Esophagus mucosa (tissue), 1 donor: ENCODE measurements around the gene SYNE1. TPM values are rescaled to one million over a fixed set of nuclear protein-coding genes. Genes with fewer than 3 reads are reported as not detected.
A peak's percentile ranks its signal among the peaks of the same experiment; 100 is the strongest.
"Not testable (repeated sequence)": the region's sequence is repeated elsewhere in the genome, so short reads cannot be mapped to it uniquely, and the experiment has no call there.

ENCODE experiments used
- ATAC-seq: fragments of 200-7000 bp; cut with Tn5 transposase; one replicate; pipeline ENCODE4 v1.9.1; 2020
- total RNA-seq: library from RNA; stranded (reverse); gene quantifications from one replicate; pipeline ENCODE4 v1.2.4, GENCODE V29; 2023
- donor health status: DM: yes; HTN: yes; CAD: no.

SYNE1 gene, protein sequence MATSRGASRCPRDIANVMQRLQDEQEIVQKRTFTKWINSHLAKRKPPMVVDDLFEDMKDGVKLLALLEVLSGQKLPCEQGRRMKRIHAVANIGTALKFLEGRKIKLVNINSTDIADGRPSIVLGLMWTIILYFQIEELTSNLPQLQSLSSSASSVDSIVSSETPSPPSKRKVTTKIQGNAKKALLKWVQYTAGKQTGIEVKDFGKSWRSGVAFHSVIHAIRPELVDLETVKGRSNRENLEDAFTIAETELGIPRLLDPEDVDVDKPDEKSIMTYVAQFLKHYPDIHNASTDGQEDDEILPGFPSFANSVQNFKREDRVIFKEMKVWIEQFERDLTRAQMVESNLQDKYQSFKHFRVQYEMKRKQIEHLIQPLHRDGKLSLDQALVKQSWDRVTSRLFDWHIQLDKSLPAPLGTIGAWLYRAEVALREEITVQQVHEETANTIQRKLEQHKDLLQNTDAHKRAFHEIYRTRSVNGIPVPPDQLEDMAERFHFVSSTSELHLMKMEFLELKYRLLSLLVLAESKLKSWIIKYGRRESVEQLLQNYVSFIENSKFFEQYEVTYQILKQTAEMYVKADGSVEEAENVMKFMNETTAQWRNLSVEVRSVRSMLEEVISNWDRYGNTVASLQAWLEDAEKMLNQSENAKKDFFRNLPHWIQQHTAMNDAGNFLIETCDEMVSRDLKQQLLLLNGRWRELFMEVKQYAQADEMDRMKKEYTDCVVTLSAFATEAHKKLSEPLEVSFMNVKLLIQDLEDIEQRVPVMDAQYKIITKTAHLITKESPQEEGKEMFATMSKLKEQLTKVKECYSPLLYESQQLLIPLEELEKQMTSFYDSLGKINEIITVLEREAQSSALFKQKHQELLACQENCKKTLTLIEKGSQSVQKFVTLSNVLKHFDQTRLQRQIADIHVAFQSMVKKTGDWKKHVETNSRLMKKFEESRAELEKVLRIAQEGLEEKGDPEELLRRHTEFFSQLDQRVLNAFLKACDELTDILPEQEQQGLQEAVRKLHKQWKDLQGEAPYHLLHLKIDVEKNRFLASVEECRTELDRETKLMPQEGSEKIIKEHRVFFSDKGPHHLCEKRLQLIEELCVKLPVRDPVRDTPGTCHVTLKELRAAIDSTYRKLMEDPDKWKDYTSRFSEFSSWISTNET (N-terminal part only)
- total RNA-seq, result 4.0 TPM

DNA sequence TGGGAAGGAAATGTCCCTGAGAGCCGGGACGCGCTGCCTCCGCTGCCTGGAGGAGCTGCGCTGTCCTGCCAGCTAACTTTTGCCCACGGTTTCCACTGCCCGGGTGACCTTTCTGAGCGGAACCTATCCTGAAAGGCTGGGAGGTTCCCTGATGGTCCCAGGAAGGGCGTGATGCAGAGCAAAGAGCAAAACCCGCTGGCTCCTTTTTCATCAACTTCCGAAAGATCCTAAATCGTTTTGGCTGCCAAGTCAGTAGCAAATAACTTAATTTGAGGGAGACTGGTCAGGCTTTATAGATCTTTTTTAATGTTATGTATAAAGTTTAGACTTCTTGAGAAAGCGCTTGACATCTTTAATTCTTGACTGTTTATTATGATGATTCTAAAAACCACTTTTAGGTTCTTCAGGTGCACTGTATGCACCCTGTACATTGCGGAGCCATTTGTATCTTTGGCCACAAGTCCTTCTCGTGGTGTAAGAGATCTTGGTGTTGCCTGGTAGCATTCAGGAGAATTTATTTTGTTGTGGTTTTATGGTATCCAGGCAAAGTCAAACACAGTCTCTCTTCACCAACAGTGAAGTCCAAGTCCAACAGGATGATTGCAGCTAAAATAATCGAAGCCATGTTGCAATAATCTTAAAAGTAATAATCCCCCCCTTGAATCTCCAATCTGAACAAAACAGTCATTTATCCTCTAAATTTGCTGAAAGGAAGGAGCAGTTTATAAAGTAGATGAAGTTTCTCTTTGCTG, at the start of gene SYNE1:
TSS of gene SYNE1 (minus strand) at position 67 of the 752 bp plus-strand sequence. CDS start 9,031 bp downstream, outside the sequence.
- ATAC-seq, result no peak

DNA sequence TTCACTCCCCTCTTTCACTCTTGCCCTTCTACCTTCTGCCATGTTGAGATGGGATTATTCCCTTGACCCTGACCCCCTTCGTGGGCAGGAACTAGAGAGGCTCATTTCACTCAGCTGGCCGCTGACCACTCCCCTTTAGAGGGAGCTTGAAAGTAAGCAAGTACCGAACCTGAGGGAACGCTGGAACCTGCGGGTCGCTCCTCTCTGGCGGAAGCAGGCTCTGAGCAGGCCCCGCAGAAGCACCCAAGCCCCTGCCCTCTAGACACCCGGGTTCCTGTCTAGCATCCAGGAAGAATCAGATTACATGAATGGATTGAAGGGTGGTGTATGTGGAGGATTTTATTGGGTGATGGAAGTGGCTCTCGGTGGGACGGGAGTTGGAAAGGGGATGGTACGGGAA, 48.7 kb upstream of the SYNE1 start:
- no peak for ATAC-seq

DNA sequence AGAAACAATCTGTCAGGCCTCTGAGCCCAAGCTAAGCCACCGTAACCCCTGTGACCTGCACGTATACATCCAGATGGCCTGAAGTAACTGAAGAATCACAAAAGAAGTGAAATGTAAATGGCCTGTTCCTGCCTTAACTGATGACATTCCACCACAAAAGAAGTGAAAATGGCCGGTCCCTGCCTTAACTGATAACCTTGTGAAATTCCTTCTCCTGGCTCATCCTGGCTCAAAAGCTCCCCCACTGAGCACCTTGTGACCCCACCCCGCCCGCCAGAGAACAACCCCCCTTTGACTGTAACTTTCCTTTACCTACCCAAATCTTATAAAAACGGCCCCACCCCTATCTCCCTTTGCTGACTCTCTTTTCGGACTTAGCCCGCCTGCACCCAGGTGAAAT, 45.8 kb upstream of the SYNE1 start:
- not testable (repeated sequence) for ATAC-seq

DNA sequence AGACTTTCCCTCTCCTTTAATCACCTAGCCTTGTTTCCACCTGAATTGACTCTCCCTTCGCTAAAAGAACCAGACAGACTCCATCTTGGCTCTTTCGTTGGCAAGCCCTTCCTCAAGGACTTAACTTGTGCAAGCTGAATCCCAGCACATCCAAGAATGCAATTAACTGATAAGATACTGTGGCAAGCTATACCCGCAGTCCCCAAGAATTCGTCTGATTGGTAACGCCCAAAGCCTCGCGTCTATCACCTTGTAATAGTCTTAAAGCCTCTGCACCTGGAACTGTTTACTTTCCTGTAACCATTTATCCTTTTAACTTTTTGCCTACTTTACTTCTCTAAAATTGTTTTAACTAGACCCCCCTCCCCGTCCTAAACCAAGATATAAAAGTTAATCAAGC, 45.0 kb upstream of the SYNE1 start:
- ATAC-seq, result no peak

DNA sequence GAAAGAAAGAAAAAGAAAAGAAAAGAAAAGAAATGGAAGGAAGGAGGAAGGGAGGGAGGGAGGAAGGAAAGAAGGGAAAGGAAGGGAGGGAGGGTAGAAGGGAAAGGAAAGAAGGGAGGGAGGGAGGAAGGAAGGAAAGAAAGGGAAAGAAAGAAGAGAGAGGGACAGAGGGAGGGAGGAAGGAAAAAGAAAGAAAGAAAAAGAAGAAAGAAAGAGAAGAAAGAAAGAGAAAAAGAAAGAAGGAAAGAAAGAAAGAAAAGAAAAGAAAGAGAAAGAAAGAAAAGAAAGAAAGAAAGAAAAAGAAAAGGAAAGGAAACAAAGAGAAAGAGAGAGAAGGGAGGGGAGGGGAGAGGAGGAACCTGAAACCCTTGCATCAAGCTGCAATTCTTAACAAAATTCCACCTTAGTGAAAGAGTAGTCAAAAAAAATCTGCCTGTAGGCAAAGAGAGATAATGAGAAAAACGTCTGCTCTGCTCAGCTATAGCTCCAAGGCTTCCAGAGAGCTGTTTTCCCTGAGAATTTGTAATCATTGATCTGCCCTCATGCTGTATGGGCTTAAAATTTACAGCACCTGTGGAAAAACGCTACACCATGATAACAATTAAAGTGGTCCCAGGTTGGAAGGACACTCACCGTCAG, 43.8 kb upstream of the SYNE1 start:
- ATAC-seq, result no peak

DNA sequence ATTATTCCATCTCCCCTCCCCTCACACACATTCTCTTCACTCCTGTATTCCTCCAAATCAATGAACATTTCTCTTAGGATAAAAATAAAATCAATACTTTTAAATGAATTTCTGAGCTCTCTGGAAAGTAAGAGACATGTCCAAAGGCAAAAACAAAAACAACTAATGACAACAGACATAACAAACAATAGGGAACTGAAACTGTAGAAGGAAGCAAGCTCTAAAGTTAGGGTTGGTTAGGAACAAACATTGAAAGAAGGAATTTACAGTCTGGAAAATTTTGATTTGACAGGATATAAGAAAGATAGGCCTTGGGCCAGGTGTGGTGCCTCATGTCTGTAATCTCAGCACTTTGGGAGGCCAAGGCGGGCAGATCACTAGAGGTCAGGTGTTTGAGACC, 43.0 kb upstream of the SYNE1 start:
- ATAC-seq, result no peak

DNA sequence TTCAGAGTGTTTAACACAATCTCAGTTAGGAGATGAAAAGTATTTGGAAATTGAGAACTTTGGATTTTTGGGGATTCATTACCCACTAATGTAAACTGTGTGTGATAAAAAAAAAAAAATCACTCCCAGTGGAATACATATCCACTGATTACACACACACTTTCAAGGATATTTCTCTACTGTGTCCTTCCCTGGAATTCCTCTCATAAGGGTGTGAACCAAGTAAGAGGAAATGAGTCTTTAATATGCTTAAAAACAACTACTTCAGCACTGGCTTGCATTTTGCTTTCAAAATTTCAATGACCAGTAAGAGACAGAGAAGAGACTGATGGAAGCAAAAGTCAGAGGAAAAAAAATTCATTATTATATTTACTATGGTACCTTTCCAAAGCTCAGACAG, 36.1 kb upstream of the SYNE1 start:
- ATAC-seq, result no peak

DNA sequence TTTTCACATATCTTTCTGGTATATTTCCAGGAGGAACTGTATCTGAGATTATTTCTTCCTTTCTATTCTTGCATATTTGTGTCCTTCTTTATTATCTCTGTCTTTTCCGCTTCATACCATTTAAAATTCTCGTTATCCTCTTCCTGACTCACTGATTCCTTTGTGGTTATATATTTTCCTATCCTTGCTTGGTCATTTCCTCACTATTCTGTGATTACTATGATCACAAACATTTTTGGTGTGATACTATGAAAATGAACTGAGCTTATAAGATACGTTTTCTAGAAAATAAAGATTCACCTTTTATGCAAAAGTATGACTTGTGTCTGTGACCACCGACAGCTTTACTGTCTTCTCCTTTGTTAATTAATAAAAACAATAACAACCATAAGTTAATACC, 34.0 kb upstream of the SYNE1 start:
- ATAC-seq, result no peak

DNA sequence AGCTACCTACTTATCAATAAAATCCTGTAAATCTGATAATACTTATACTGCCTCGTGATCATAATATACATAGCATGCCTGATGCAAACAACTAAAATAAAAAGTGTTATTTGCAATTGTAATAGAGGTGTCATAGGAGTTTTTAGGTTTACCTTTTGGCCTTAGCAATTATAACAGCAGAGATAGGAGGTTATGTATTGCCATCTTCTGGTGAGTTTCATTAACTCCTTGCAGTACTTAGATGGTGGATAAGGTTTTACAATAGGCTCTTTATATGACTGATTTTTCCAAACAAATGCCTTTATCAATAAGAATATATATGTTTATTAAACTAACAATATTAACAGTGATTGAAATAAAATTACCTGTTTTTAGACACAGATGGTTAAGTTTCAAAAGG, 32.7 kb upstream of the SYNE1 start:
- ATAC-seq, result no peak

DNA sequence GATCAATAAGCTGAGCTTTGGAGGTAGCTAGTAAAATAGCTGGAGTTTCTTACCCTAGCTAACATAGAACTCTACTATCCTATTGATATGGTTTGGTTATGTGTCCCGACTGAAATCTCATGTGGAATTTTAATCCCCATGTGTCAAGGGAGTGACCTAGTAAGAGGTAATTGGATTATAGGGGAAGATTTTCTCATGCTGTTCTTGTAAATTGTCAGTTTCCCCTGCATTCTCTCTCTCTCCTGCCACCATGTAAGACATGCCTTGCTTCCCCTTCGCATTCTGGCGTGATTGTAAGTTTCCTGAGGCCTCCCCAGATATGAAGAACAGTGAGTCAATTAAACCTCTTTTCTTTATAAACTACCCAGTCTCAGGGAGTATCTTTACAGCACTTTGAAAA, 24.6 kb upstream of the SYNE1 start:
- ATAC-seq, result no peak

DNA sequence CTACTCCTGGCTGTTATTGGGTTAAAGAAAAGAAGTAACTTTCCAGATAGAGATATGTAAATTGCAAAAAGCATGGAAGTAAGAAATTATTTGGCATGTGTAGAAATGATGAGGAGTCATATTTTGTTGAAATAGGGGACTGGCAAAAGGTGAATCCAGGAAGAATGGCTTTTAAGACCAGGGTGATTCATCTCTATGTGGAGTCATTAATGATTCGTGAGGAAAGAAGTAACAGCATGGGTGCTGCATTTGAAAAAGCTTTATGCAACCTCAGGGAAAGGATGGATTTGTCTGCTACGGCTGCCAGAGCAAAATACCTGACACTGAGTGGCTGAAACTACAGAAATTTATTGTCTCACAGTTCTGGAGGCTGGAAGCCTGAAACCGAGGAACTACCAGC, 14.8 kb upstream of the SYNE1 start:
- no peak for ATAC-seq

DNA sequence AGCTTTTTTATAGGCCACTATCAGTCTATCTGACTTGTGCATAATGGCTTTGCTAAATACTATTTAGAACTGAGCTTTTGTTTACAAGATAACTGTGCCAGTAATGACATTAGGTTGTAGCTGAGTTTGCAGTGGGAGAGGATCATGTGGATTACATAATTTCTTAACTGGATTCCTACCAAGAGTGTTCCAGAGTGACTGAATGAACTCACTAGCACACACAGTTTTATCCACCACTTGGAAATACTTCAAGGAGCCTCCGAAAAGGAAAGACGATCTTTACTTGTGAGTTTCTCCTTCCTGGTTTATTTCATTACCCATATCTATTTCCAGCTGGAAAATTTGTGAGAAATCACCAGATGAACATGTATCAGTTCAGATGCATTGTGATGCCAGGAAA, 10.9 kb upstream of the SYNE1 start:
- no peak for ATAC-seq

DNA sequence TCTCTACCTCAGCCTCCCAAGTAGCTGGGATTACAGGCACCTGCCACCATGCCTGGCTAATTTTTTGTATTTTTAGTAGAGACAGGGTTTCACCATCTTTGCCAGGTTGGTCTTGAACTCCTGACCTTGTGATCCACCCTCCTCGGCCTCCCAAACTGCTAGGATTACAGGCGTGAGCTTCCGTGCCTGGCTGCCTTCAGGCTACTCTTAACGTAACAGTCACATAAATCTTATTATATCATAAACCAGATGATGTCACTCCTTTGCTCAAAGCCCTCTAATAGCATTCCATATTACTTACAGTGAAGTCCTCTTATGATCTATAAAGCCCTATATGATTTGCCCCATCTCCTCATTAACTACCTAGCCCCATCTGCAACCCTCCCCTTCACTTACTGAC, 9.6 kb upstream of the SYNE1 start:
- not testable (repeated sequence) for ATAC-seq

DNA sequence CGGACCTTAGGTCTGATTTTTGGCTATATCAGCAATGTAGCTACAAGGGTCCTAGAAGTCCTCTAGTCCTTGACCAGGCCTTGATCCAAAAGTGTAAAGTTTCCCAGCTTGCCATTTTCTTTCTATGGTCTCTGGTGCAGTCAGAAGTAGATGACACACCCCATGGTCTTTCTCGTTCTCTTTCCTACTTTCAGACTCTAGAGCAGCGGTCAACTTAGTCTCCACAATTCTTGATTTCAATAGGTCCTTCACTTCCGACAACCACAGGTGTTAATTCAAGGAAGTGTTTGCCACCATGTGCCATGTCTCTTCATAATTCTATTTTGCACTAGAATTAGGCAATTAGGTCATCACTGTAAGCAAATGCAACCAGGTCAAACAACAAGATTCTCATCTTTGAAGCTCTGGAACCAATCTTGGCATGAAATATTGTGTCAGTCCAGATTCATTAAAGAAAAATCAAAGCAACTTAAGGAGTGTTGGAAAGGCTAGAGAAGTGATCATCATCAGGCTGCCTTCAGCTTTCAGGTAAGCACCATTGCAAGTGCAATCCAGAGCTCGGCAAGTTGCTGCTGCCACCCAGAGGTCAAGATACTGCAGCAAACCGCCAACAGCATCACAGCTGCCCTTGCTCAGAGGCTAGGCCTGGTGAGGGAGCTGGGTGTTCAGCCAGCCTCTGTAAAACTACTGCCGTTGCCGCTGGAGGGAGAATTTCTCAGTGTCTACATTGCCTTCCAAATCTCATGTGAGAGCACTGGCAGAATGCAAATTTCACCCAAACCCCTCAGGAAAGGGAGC, 5.6 kb upstream of the SYNE1 start:
- peak; percentile 79 for ATAC-seq

DNA sequence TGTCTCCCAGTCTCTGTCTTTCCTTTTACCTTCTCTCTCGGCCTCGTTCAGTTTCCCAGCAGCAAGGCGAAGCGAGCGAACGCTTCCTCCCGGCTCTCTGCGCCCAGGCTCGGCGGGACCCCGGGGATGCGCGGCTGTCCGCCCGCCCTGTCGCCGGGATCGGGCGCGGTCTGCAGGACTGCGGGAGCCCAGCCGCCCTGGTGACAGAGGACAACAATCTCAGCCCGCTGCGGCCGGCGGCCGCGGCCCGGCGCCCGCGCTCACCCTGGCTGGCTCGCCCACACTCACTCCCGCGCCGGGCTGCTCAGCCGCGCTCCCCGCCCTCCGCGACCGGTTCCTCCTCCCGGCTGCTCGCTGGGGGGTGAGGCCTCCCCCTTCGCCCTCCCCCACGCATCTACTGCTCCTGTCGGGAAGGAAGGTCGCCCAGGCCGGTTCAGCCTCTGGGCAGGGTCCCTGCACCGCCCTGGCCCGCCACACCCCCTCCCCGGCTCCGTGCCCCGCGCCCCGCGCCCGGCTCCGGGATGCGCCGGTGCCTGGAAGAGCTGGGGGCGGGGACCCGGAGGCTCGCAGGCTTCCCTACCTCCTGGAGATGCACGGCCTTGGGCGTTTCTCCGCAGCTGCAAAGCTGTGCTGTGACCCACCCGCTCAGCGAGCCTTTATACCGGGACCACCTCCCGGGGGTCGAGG, 410 bp downstream of the SYNE1 start:
- ATAC-seq, result peak; percentile 68

DNA sequence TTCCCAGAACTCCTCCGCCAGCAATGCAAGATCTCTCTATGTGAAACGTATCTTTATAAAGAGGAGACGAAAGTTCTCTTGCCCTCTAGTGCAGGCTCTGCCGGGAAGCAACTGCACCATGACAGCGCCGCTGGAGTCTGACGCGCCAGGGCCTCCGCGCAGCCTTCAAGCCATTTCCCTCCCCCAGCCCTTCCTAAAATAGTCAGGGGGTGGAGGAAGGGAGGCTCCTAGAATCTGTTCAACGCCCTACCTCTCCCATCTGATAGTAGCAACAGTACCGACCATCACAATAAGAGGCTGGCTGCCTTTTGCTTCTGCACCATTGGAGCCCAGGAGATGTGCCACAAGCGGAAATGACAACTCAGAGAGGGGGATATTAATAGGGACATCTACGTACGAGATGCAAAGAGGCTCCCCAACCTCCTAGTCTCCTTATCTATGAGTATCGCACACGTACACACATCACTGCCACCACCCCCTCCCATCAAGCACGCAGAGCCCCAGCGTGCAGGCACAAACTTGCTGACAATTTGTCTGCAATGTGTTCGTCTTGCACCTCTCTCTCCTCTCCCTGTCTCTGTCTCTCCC, 1.0 kb downstream of the SYNE1 start:
- ATAC-seq, result peak; percentile 13

DNA sequence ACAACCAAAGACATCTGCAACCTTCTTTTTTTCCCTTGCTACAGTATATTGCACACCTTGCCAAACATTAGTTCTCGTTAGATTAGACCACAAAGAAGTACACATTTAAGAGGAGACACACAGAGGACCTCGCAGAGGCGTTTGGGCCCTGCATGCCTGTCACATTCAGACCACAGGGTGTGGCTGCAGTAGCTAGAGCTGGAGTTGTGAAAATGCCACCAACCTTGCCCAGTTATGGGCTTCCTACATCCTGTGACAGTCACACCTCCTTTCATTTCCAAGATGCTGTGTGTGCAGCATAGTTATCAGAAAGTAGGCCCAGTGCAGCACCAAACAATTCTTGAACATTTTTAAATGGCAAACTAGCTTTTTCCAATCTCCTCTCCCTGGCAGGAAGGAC, 2.4 kb downstream of the SYNE1 start:
- no peak for ATAC-seq

DNA sequence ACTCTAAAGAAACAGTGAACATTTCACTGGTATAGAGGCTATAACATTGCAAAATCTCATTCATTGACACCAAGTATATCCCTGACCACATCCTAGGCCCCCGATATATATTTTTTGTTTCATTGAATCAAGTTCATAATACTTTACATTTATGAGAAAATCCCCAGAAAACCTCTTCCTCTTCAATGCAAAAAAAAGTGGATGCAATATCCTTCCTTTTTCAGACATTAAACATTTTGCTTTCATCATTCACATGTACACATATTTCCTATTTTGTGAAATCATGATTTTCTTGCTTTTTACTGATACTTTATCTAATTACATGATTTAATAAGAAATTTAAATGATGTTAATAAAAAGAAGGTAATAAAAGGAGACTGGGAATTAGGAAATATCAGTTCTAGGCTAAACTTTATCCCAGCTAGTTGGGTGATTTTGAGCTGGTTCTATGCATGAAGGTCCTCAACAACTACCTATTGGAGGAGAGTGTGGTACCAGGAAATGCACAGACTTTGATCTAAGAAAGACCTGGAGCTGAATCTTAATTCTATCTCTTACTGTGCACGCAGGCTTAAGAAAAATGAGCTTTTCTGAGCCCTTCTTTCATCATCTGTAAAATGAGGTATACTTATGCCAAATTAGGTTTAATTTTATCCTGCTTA, 4.9 kb downstream of the SYNE1 start:
- ATAC-seq, result no peak

DNA sequence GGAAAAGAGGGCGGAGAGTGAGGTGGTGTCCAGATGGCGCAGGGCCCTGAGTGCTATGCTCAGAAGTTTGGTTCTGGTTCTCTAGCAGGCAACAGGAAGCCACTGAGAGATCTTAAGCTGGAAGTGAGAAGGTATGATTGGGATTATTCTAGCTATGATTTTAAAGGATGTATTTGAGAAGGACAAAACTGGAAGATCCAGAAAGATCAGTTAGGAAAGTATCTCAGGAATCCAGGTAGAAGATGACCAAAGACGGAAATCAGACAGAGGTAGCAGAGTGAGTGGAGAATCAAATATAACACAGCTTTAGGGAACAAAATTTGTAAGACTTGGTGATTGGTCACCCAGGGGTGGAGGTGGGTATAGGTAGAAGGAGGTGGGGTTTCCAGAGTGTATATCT, 5.8 kb downstream of the SYNE1 start:
- no peak for ATAC-seq

DNA sequence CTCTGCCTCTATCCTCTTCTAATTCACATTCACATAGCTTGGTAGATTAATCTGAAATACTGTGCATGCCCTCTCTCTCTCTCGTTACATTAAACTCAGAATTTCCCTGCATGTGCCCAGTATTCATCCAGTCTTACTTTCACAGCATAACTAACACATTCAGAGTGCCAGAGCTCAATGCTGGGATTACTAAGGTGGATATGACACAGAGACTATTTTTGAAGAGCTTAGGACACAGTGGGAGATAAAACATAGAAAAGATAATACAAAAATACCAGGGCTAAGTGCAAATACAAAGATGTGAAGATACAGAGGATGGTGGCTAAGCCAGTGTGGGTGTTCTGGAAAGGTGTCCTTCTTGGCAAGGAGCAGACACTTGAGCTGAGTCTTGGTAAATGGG, 6.3 kb downstream of the SYNE1 start:
- no peak for ATAC-seq
